Measurements from ENCODE around the gene TMEM131L. TPM values are rescaled to one million over a fixed set of nuclear protein-coding genes. Genes with fewer than 3 reads are reported as not detected.

The TMEM131L gene
- total and polyA plus RNA-seq, 12 donors, result 2.7 to 33.6 (median 18.5) TPM

GRCh38 chr4:153439831-153440230, 26.3 kb upstream of the TMEM131L start:
- intact Hi-C loops (cut with DNase I), result loop anchor here in 6 of 10 donors (1.0 to 10.0 kb wide), 3 partner anchors 13 to 135 kb away; partner anchors contain the start of gene MND1 (in 5 of the 6)
- WGBS, 2 donors, result 88 to 89% methylated on average over 9 of the region's 9 CpGs
- peaks cover 0 to 16% (median 0%) of the 10 kb centered on the region in 9 donors for H3K4me1 ChIP-seq
- ATAC-seq (no peak), DNase-seq (no peak)
- no peaks in the 10 kb centered on the region for H3K27me3 ChIP-seq
- H3K4me3 ChIP-seq, result no peak overlapping the region
- H3K9me3 ChIP-seq, result no peaks in the 10 kb centered on the region
- no peaks in the 10 kb centered on the region for H3K36me3 ChIP-seq
- no peak for TF ChIP-seq CTCF (IDR thresholded peaks at IDR 0.05)
- no peak overlapping the region for H3K27ac ChIP-seq

GRCh38 chr4:153440475-153440874, 25.7 kb upstream of the TMEM131L start:
- Histone ChIP-seq H3K4me3 (no peak overlapping the region), H3K9me3 (no peaks in the 10 kb centered on the region), H3K36me3 (no peaks in the 10 kb centered on the region), H3K4me1 (peaks cover 0 to 16% (median 0%) of the 10 kb centered on the region in 9 donors), H3K27me3 (no peaks in the 10 kb centered on the region), H3K27ac (no peak overlapping the region)
- 88 to 96% methylated on average over 5 to 6 of the region's 6 CpGs for WGBS, 2 donors
- ATAC-seq (no peak), DNase-seq (no peak)
- TF ChIP-seq CTCF (IDR thresholded peaks at IDR 0.05), result no peak
- intact Hi-C loops (cut with DNase I), result no loop called here

GRCh38 chr4:153447175-153447905, 18.8 kb upstream of the TMEM131L start:
- intact Hi-C loops (cut with DNase I), result no loop called here
- WGBS, 2 donors, result 75 to 82% methylated on average over 5 of the region's 5 CpGs
- no peak for DNase-seq
- H3K4me1 ChIP-seq, result peaks cover 0 to 34% (median 18%) of the 10 kb centered on the region in 9 donors
- H3K27me3 ChIP-seq, result no peaks in the 10 kb centered on the region
- H3K9me3 ChIP-seq, result no peaks in the 10 kb centered on the region
- H3K27ac ChIP-seq, result peak overlapping the region in 2 of 10 donors; percentile 17 to 41
- no peaks in the 10 kb centered on the region for H3K36me3 ChIP-seq
- peak overlapping the region in 4 of 10 donors; percentile 11 to 23 (median 14) for H3K4me3 ChIP-seq
- no peak for TF ChIP-seq CTCF (IDR thresholded peaks at IDR 0.05)
- peak in 7 of 8 donors; percentile 46 to 69 (median 56) for ATAC-seq

GRCh38 chr4:153448003-153448731, 18.0 kb upstream of the TMEM131L start:
- intact Hi-C loops (cut with DNase I), result no loop called here
- WGBS, 2 donors, result 26 to 30% methylated on average over 10 of the region's 10 CpGs
- H3K4me1 ChIP-seq, result peaks cover 0 to 35% (median 18%) of the 10 kb centered on the region in 9 donors
- DNase-seq (no peak), ATAC-seq (peak in 1 of 8 donors; percentile 30)
- H3K27me3 ChIP-seq, result no peaks in the 10 kb centered on the region
- H3K27ac ChIP-seq, result peak overlapping the region in 3 of 10 donors; percentile 1 to 41 (median 17)
- no peaks in the 10 kb centered on the region for H3K36me3 ChIP-seq
- no peak for TF ChIP-seq CTCF (IDR thresholded peaks at IDR 0.05)
- no peaks in the 10 kb centered on the region for H3K9me3 ChIP-seq
- peak overlapping the region in 5 of 10 donors; percentile 11 to 23 (median 13) for H3K4me3 ChIP-seq
